Measurements from ENCODE around the gene SPATA6. TPM values are rescaled to one million over a fixed set of nuclear protein-coding genes. Genes with fewer than 3 reads are reported as not detected.
"Not testable (repeated sequence)": the region's sequence is repeated elsewhere in the genome, so short reads cannot be mapped to it uniquely, and the experiment has no call there.

SPATA6 gene
- total and polyA plus RNA-seq, 3 donors from 2014 or later = 44.5 to 268 (median 138) TPM

GRCh38 chr1:48442864-48443619 lies 29.0 kb downstream of the SPATA6 start:
- intact Hi-C loops (cut with DNase I; ENCODE audit: low total_unique reads) = no loop called here

GRCh38 chr1:48440786-48441185 lies 31.2 kb downstream of the SPATA6 start:
- not testable (repeated sequence) for H3K27ac ChIP-seq

More at GRCh38 chr1:48442864-48443619, 29.0 kb downstream of the SPATA6 start:
- no peak for DNase-seq
- Histone ChIP-seq H3K27ac (no peak overlapping the region), H3K27me3 (no peaks in the 10 kb centered on the region), H3K36me3 (ENCODE audit: low read depth, missing control alignments) (no peaks in the 10 kb centered on the region), H3K4me1 (no peaks in the 10 kb centered on the region), H3K4me3 (no peak overlapping the region), H3K9me3 (no peaks in the 10 kb centered on the region)
- TF ChIP-seq POLR2A (IDR thresholded peaks at IDR 0.05) (no peak), CTCF (IDR thresholded peaks at IDR 0.05) (no peak)
- 76 to 84% methylated on average over 6 of the region's 6 CpGs for whole genome bisulfite sequencing, 2 donors

DNA sequence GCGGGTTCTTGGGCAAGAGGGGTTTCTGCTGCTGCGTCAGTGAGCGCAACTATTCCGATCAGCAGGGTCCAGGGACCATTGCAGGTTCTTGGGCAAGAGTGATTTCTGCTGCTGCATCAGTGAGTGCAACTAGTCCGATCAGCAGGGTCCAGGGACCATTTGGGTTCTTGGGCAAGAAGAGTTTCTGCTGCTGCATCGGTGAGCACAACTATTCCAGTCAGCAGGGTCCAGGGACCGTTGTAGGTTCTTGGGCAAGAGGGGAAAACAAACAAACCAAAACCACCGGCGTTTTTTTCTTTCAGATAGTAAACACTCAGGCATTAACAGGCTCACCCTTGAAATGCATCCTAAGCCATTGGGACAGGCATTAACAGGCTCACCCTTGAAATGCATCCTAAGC lies 32.6 kb downstream of the SPATA6 start:
- no peak for DNase-seq
- intact Hi-C loops (cut with DNase I; ENCODE audit: low total_unique reads) = no loop called here
- Histone ChIP-seq H3K27me3 (no peaks in the 10 kb centered on the region), H3K9me3 (no peaks in the 10 kb centered on the region), H3K4me1 (no peaks in the 10 kb centered on the region), H3K4me3 (no peak overlapping the region), H3K36me3 (ENCODE audit: low read depth, missing control alignments) (no peaks in the 10 kb centered on the region), H3K27ac (no peak overlapping the region)
- TF ChIP-seq POLR2A (IDR thresholded peaks at IDR 0.05) = no peak
- TF ChIP-seq CTCF (IDR thresholded peaks at IDR 0.05) = no peak
- WGBS, 2 donors = 90 to 95% methylated on average over 9 of the region's 9 CpGs

More at GRCh38 chr1:48440786-48441185, 31.2 kb downstream of the SPATA6 start:
- DNase-seq; H3K36me3 ChIP-seq (ENCODE audit: low read depth, missing control alignments); H3K9me3 ChIP-seq; H3K27me3 ChIP-seq; H3K4me3 ChIP-seq; H3K4me1 ChIP-seq; intact Hi-C loops (cut with DNase I; ENCODE audit: low total_unique reads): not testable (repeated sequence)
- WGBS, 2 donors = 94 to 97% methylated on average over 3 of the region's 3 CpGs

DNA sequence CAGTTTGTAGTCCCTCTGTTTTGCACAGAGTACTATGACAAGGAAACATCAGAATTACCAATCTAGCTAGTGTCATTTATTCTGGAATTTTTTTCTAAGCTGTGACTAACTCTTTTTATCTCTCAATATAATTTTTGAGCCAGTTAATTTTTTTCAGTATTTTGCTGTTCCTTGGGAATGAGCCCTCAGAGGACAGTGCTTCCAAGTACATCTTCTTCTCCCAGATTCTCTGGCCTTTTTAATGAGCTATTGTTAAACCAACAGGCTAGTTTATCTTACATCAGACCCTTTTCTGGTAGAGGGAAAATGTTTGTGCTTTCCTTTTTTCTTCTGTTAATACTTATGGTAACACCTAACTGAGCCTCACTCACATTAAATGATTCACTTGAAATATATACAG lies 34.6 kb downstream of the SPATA6 start:
- intact Hi-C loops (cut with DNase I; ENCODE audit: low total_unique reads); H3K27ac ChIP-seq; H3K27me3 ChIP-seq; H3K36me3 ChIP-seq (ENCODE audit: low read depth, missing control alignments); H3K4me3 ChIP-seq; H3K9me3 ChIP-seq; DNase-seq; H3K4me1 ChIP-seq: not testable (repeated sequence)

GRCh38 chr1:48435312-48436002 lies 36.5 kb downstream of the SPATA6 start:
- 92 to 93% methylated on average over 29 of the region's 29 CpGs for WGBS, 2 donors
- H3K36me3 ChIP-seq (ENCODE audit: low read depth, missing control alignments); H3K27me3 ChIP-seq; DNase-seq; H3K9me3 ChIP-seq; H3K27ac ChIP-seq; H3K4me1 ChIP-seq; H3K4me3 ChIP-seq; intact Hi-C loops (cut with DNase I; ENCODE audit: low total_unique reads): not testable (repeated sequence)

- intact Hi-C loops (cut with DNase I; ENCODE audit: low total_unique reads) = no loop called here
- H3K27me3 ChIP-seq = no peaks in the 10 kb centered on the region
- DNase-seq = no peak
- H3K27ac ChIP-seq = no peak overlapping the region
- no peaks in the 10 kb centered on the region for H3K4me1 ChIP-seq
- 97 to 100% methylated on average over 1 of the region's 1 CpG for WGBS, 2 donors
- H3K4me3 ChIP-seq = no peak overlapping the region
- TF ChIP-seq CTCF (IDR thresholded peaks at IDR 0.05) = no peak
- TF ChIP-seq POLR2A (IDR thresholded peaks at IDR 0.05) = no peak
- no peaks in the 10 kb centered on the region for H3K36me3 ChIP-seq (ENCODE audit: low read depth, missing control alignments)
- H3K9me3 ChIP-seq = no peaks in the 10 kb centered on the region
Measured at GRCh38 chr1:48430832-48431231, 41.2 kb downstream of the SPATA6 start.

Measured in testis (tissue), 3 donors.